SK-N-SH (cell line): ENCODE data around the gene DNM2. TPM values are rescaled to one million over a fixed set of nuclear protein-coding genes. Genes with fewer than 3 reads are reported as not detected.

Experiments used
- CTCF ChIA-PET: fragments of 300-600, 350-600 bp; formaldehyde crosslinking; extraction: SDS; loops from one replicate; lab custom pipeline; 2021; lab: Yijun Ruan, JAX
- POLR2A ChIA-PET: fragments of 350-600 bp; sonication (Branson Sonifier 250); formaldehyde crosslinking; extraction: SDS; loops from one replicate; lab custom pipeline; 2020; ENCODE audit warnings: antibody characterized with exemption, inconsistent platforms; lab: Yijun Ruan, JAX
- DNase-seq: peaks from one replicate; pipeline ENCODE4 v3.0.0; 2012
- H2AFZ ChIP-seq: fragments of 200-600 bp; sonication (generic); 2 replicates; pipeline ENCODE4 v1.8.1; 2016; ENCODE audit warnings: antibody characterized with exemption, mild to moderate bottlenecking, low read depth
- H3F3A ChIP-seq: fragments of 200-600 bp; sonication (generic); replicated peaks from 2 replicates; pipeline ENCODE3; 2016; ENCODE audit warnings: antibody characterized with exemption, mild to moderate bottlenecking; ENCODE audit not compliant: insufficient read depth
- H3K27ac ChIP-seq, 2 experiments: fragments of 200-500 bp in 1 of 2; fragments of 200-600 bp in 1 of 2; sonication (Bioruptor generic) in 1 of 2; sonication (generic), shearing (Covaris generic) in 1 of 2; 2 replicates each; pipeline versions ENCODE4 v1.5.1 to v1.6.1; 2014 to 2016; ENCODE audit warnings: low read depth in 2 of 2, inconsistent platforms in 1 of 2, low read length in 1 of 2, mild to moderate bottlenecking in 1 of 2, mixed read lengths in 1 of 2
- H3K27me3 ChIP-seq: fragments of 200-600 bp; sonication (generic), shearing (Covaris generic); 2 replicates; pipeline ENCODE4 v1.6.1; 2016; ENCODE audit warnings: mixed run types; ENCODE audit not compliant: insufficient read depth
- H3K36me3 ChIP-seq, 2 experiments: fragments of 200-500 bp in 1 of 2; fragments of 200-600 bp in 1 of 2; sonication (Bioruptor generic) in 1 of 2; sonication (generic) in 1 of 2; replicated peaks in 1 of 2; 2 replicates each; pipeline versions ENCODE3 to v1.5.1; 2014 to 2016; ENCODE audit warnings: low read length in 1 of 2, mild to moderate bottlenecking in 1 of 2; ENCODE audit not compliant: insufficient read depth in 2 of 2, control insufficient read depth in 1 of 2
- H3K4me1 ChIP-seq, 2 experiments: fragments of 200-500 bp in 1 of 2; fragments of 200-600 bp in 1 of 2; sonication (Bioruptor generic) in 1 of 2; sonication (generic), shearing (Covaris generic) in 1 of 2; 2 replicates each; pipeline versions ENCODE4 v1.5.1 to v1.6.1; 2014 to 2016; ENCODE audit warnings: low read depth in 1 of 2, low read length in 1 of 2, mixed run types in 1 of 2; ENCODE audit not compliant: insufficient read depth in 2 of 2, control insufficient read depth in 1 of 2
- H3K4me2 ChIP-seq: fragments of 200-600 bp; sonication (generic), shearing (Covaris generic); 2 replicates; pipeline ENCODE4 v1.6.1; 2017; ENCODE audit warnings: mixed run types
- H3K4me3 ChIP-seq, 2 experiments: fragments of 200-500 bp in 1 of 2; fragments of 200-600 bp in 1 of 2; sonication (Bioruptor generic) in 1 of 2; sonication (generic), shearing (Covaris generic) in 1 of 2; 2 replicates each; pipeline versions ENCODE4 v1.5.1 to v1.8.1; 2014 to 2016; ENCODE audit warnings: low read depth in 2 of 2, inconsistent platforms in 1 of 2, low read length in 1 of 2, mild to moderate bottlenecking in 1 of 2, mixed read lengths in 1 of 2, moderate library complexity in 1 of 2
- H3K79me2 ChIP-seq: fragments of 200-600 bp; sonication (generic); 2 replicates; pipeline ENCODE4 v1.8.1; 2017; ENCODE audit warnings: mild to moderate bottlenecking; ENCODE audit not compliant: insufficient read depth
- H3K9ac ChIP-seq: fragments of 200-600 bp; sonication (generic); 2 replicates; pipeline ENCODE4 v1.6.1; 2017; ENCODE audit warnings: mixed run types
- H3K9me2 ChIP-seq: fragments of 200-600 bp; sonication (generic); 2 replicates; pipeline ENCODE4 v1.6.1; 2017; ENCODE audit warnings: mixed run types
- H3K9me3 ChIP-seq: fragments of 200-600 bp; sonication (generic); 2 replicates; pipeline ENCODE4 v1.6.1; 2017; ENCODE audit warnings: mixed run types, mild to moderate bottlenecking, moderate library complexity
- H4K20me1 ChIP-seq: fragments of 200-600 bp; sonication (generic); 2 replicates; pipeline ENCODE4 v1.6.1; 2017; ENCODE audit warnings: mild to moderate bottlenecking, mixed run types; ENCODE audit not compliant: insufficient read depth
- EZH2phosphoT487 ChIP-seq: fragments of 200-600 bp; sonication (generic); IDR thresholded peaks from 2 replicates; pipeline ENCODE4 v1.6.1; 2017; ENCODE audit warnings: low read depth, mixed run types, mild to moderate bottlenecking, antibody characterized with exemption, moderate library complexity, borderline replicate concordance
- GATA2 ChIP-seq: sonication (generic); formaldehyde crosslinking; IDR thresholded peaks from 2 replicates; pipeline ENCODE4 v1.5.0; 2020; ENCODE audit warnings: mild to moderate bottlenecking, missing genetic modification reagents
- IRF3 ChIP-seq: fragments of 150-350 bp; IDR thresholded peaks from 2 replicates; pipeline ENCODE4 v1.6.1; 2016; ENCODE audit warnings: mild to moderate bottlenecking, low read depth, low read length
- MEF2A ChIP-seq: IDR thresholded peaks from 2 replicates; pipeline ENCODE4 v1.4.0; 2012; ENCODE audit warnings: low read depth, borderline replicate concordance
- MXI1 ChIP-seq: IDR thresholded peaks from 2 replicates; pipeline ENCODE4 v1.6.1; 2012; ENCODE audit warnings: mild to moderate bottlenecking, low read depth, low read length, improper control_type of control experiment
- SIN3A ChIP-seq: IDR thresholded peaks from 2 replicates; pipeline ENCODE4 v1.6.1; 2012; ENCODE audit warnings: low read depth, mild to moderate bottlenecking, low read length, moderate library complexity, borderline replicate concordance
- TEAD4 ChIP-seq: IDR thresholded peaks from 2 replicates; pipeline ENCODE4 v1.4.0; 2012; ENCODE audit warnings: mild to moderate bottlenecking, borderline replicate concordance; ENCODE audit not compliant: insufficient read depth
- ZBTB33 ChIP-seq: IDR thresholded peaks from 2 replicates; pipeline ENCODE4 v1.4.0; 2012; ENCODE audit warnings: low read depth, borderline replicate concordance
- WGBS: methylation state at CpG from one replicate; pipeline ENCODE4 v1.1.6; 2017; ENCODE audit warnings: low lambda C conversion rate; 5-methylcytosine and 5-hydroxymethylcytosine counted together
- polyA plus RNA-seq, 3 experiments: library from polyadenylated mRNA; depleted of rRNA; stranded (reverse); fragments of >200 nt; gene quantifications; 2 replicates each; pipeline ENCODE4 v1.2.3, GENCODE V29; 2012
- TF ChIP-seq, protein P1 (sequence below): fragments of 200-600 bp; sonication (generic); IDR thresholded peaks from 2 replicates; pipeline ENCODE4 v1.6.1; 2017; ENCODE audit warnings: antibody characterized with exemption, mild to moderate bottlenecking, moderate library complexity
- TF ChIP-seq, protein P2 (sequence below): IDR thresholded peaks from 2 replicates; pipeline ENCODE4; 2012

The DNM2 gene
- polyA plus RNA-seq, 1 of the 3 experiments (the other 2 are of a cell fraction), result 52.5 TPM

GRCh38 chr19:10826231-10826630, 108.4 kb downstream of the DNM2 start (continued):
- TF ChIP-seq ZBTB33, result no peak
- TF ChIP-seq EZH2phosphoT487, result no peak
- no peak for TF ChIP-seq TEAD4
- no peak for TF ChIP-seq GATA2 (CRISPR knock-in tag)
- TF ChIP-seq SIN3A, result no peak
- no peak for TF ChIP-seq MEF2A

GRCh38 chr19:10826846-10827245, 109.0 kb downstream of the DNM2 start:
- Histone ChIP-seq H3K79me2 (no peaks in the 10 kb centered on the region), H3K9ac (no peak overlapping the region), H3K27ac (no peak overlapping the region), H3K27me3 (no peaks in the 10 kb centered on the region), H3K4me2 (no peak overlapping the region), H3K36me3 (peaks cover 9 to 24% of the 10 kb centered on the region in 2 experiments), H3F3A (no peaks in the 10 kb centered on the region), H3K4me1 (no peaks in the 10 kb centered on the region), H2AFZ (no peak overlapping the region), H3K9me2 (no peaks in the 10 kb centered on the region), H4K20me1 (no peaks in the 10 kb centered on the region), H3K4me3 (no peak overlapping the region), H3K9me3 (no peaks in the 10 kb centered on the region)
- 96% methylated on average over 5 of the region's 6 CpGs for WGBS
- CTCF ChIA-PET, result interaction anchor here (0.9 to 2.2 kb wide), 3 partner anchors 8 to 110 kb away, joined by 3 to 5 read pairs (median 4); partner anchors contain the start of gene DNM2
- no peak for DNase-seq
- TF ChIP-seq MXI1, result no peak
- TF ChIP-seq, protein P1, sequence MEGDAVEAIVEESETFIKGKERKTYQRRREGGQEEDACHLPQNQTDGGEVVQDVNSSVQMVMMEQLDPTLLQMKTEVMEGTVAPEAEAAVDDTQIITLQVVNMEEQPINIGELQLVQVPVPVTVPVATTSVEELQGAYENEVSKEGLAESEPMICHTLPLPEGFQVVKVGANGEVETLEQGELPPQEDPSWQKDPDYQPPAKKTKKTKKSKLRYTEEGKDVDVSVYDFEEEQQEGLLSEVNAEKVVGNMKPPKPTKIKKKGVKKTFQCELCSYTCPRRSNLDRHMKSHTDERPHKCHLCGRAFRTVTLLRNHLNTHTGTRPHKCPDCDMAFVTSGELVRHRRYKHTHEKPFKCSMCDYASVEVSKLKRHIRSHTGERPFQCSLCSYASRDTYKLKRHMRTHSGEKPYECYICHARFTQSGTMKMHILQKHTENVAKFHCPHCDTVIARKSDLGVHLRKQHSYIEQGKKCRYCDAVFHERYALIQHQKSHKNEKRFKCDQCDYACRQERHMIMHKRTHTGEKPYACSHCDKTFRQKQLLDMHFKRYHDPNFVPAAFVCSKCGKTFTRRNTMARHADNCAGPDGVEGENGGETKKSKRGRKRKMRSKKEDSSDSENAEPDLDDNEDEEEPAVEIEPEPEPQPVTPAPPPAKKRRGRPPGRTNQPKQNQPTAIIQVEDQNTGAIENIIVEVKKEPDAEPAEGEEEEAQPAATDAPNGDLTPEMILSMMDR, result no peak
- POLR2A ChIA-PET, result interaction anchor here (1.2 kb wide), 1 partner anchor 9 kb away, joined by 5 read pairs; no protein-coding TSS in a partner anchor

- Histone ChIP-seq H3K4me2 (no peak overlapping the region), H3K27ac (no peak overlapping the region), H4K20me1 (no peaks in the 10 kb centered on the region), H3K9me2 (no peaks in the 10 kb centered on the region), H3F3A (peaks cover 10% of the 10 kb centered on the region), H3K9me3 (no peaks in the 10 kb centered on the region), H3K27me3 (no peaks in the 10 kb centered on the region), H3K79me2 (no peaks in the 10 kb centered on the region), H3K4me3 (no peak overlapping the region), H2AFZ (no peak overlapping the region), H3K9ac (no peak overlapping the region), H3K36me3 (peaks cover 8 to 27% of the 10 kb centered on the region in 2 experiments), H3K4me1 (no peaks in the 10 kb centered on the region)
- POLR2A ChIA-PET, result interaction anchor here (1.7 kb wide), 1 partner anchor 8 kb away, joined by 5 read pairs; no protein-coding TSS in a partner anchor
- CTCF ChIA-PET, result interaction anchor here (1.1 to 2.4 kb wide), 7 partner anchors 9 to 60 kb away, joined by 3 to 9 read pairs (median 4); no protein-coding TSS in a partner anchor
- DNase-seq, result peak; percentile 36
- WGBS, result 96% methylated on average over 6 of the region's 26 CpGs
- TF ChIP-seq, protein P2, sequence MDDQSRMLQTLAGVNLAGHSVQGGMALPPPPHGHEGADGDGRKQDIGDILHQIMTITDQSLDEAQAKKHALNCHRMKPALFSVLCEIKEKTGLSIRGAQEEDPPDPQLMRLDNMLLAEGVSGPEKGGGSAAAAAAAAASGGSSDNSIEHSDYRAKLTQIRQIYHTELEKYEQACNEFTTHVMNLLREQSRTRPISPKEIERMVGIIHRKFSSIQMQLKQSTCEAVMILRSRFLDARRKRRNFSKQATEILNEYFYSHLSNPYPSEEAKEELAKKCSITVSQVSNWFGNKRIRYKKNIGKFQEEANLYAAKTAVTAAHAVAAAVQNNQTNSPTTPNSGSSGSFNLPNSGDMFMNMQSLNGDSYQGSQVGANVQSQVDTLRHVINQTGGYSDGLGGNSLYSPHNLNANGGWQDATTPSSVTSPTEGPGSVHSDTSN, result no peak
- TF ChIP-seq IRF3 (no peak), EZH2phosphoT487 (no peak), MXI1 (no peak), GATA2 (CRISPR knock-in tag) (no peak)
- TF ChIP-seq, protein P1, result no peak; the same call in none of the 2 replicates
Observed at GRCh38 chr19:10828981-10829821, 111.3 kb downstream of the DNM2 start.
